Measurements from ENCODE around the gene CLCN5. TPM values are rescaled to one million over a fixed set of nuclear protein-coding genes. Genes with fewer than 3 reads are reported as not detected.

The CLCN5 gene
- total and polyA plus RNA-seq, 2 of the 13 experiments (the other 11 are each of a cell fraction or from before 2014, with no cell fraction given): 7.8 to 27.3 TPM

GRCh38 chrX:49877397-49878101, 44.8 kb upstream of the CLCN5 start:
- in situ Hi-C loops (cut with HindIII; ENCODE audit: extremely low pct_ligation_motif_present, low pct_unique_long_range_greater_than_20kb) (loop anchor here (5.0 kb wide), 1 partner anchor 35 kb away; no protein-coding TSS in a partner anchor), intact Hi-C loops (cut with micrococcal nuclease; ENCODE audit: unreplicated experiment) (loop anchor here (1.0 to 5.0 kb wide), 2 partner anchors 37 to 925 kb away; no protein-coding TSS in a partner anchor)
- peaks cover 26% of the 10 kb centered on the region for H3K79me2 ChIP-seq (ENCODE audit: insufficient read depth, low read length)
- no peak overlapping the region for H2AFZ ChIP-seq (ENCODE audit: low read length)
- H3K4me1 ChIP-seq (ENCODE audit: insufficient read depth, low read length): peaks cover 50% of the 10 kb centered on the region
- H3K9ac ChIP-seq (ENCODE audit: insufficient read depth, low read depth, low read length): peak overlapping the region; percentile 87
- peak overlapping the region; percentile 97 for H3K27ac ChIP-seq (ENCODE audit: extremely low read length, insufficient read depth, low read length)
- ATAC-seq (peak; percentile 82), DNase-seq (ENCODE audit: low spot score) (peak; percentile 94), FAIRE-seq (peak; percentile 83)
- ChIA-PET POLR2A (interaction anchor here (1.0 to 5.3 kb wide), 7 partner anchors 16 to 609 kb away, joined by 3 to 91 read pairs (median 5); partner anchors contain the start of gene CLCN5), CTCF (ENCODE audit: low intra/inter-chr PET ratio, low total read pairs) (interaction anchor here (1.6 to 2.0 kb wide), 2 partner anchors 35 to 37 kb away, joined by 6 to 13 read pairs; no protein-coding TSS in a partner anchor)
- peak overlapping the region; percentile 52 to 76 (median 71); a peak in 5 of 6 replicates for H3K4me3 ChIP-seq (replicated peaks in 1 of 3; ENCODE audit: insufficient read depth in 1 of 3, low read depth in 2 of 3, low read length in 3 of 3)
- H3K9me3 ChIP-seq (ENCODE audit: low read length): no peaks in the 10 kb centered on the region
- no peaks in the 10 kb centered on the region for H3K36me3 ChIP-seq (replicated peaks in 1 of 2; ENCODE audit: control insufficient read depth in 1 of 2, insufficient read depth in 2 of 2, low read length in 2 of 2)
- peaks cover 8% of the 10 kb centered on the region; the same call in 1 of the 2 replicates for H4K20me1 ChIP-seq (ENCODE audit: insufficient read depth, low read length)
- 0% methylated on average over 1 of the region's 5 CpGs for WGBS (ENCODE audit: low lambda C conversion rate)
- BruUV-seq (replicated peaks): no TSS peak
- peak overlapping the region; percentile 85 for H3K4me2 ChIP-seq (ENCODE audit: low read depth, low read length)
- H3K27me3 ChIP-seq (ENCODE audit: control insufficient read depth in 1 of 2, insufficient read depth in 2 of 2, low read length in 2 of 2): no peaks in the 10 kb centered on the region; a peak in 1 of 5 replicates
- TF ChIP-seq SKI (IDR thresholded peaks at IDR 0.05; ENCODE audit: partially characterized antibody) (peak; percentile 73), DBP (CRISPR knock-in tag; IDR thresholded peaks at IDR 0.05; ENCODE audit: not compliant biosample characterization) (no peak), ZNF788 (CRISPR knock-in tag; IDR thresholded peaks at IDR 0.05; ENCODE audit: borderline replicate concordance) (peak; percentile 60; the same call in 1 of the 2 replicates), ZFYVE20 (CRISPR knock-in tag; IDR thresholded peaks at IDR 0.05; ENCODE audit: borderline replicate concordance, low read depth) (no peak), ZNF619 (CRISPR knock-in tag; IDR thresholded peaks at IDR 0.05) (0 out of 2 replicates have a peak, but pooled peaks have one; percentile 41), ZNF878 (CRISPR knock-in tag; IDR thresholded peaks at IDR 0.05) (0 out of 2 replicates have a peak, but pooled peaks have one; percentile 27), ZNF296 (CRISPR knock-in tag; conservative IDR thresholded peaks at IDR 0.05) (peak; percentile 88; the same call in 1 of the 2 replicates), ISX (CRISPR knock-in tag; conservative IDR thresholded peaks at IDR 0.05) (no peak), ZBTB34 (CRISPR knock-in tag; IDR thresholded peaks at IDR 0.05) (no peak; the same call in 1 of the 2 replicates), DRAP1 (CRISPR knock-in tag; IDR thresholded peaks at IDR 0.05) (peak; percentile 92), RARA (CRISPR knock-in tag; IDR thresholded peaks at IDR 0.05) (peak; percentile 65; the same call in 1 of the 2 replicates), HNRNPUL1 (IDR thresholded peaks at IDR 0.05; ENCODE audit: low read depth, low read length) (no peak), TMF1 (CRISPR knock-in tag; IDR thresholded peaks at IDR 0.05; ENCODE audit: low read depth) (no peak), ZBTB8A (CRISPR knock-in tag; IDR thresholded peaks at IDR 0.05; ENCODE audit: borderline replicate concordance, low read depth) (no peak), KDM3A (CRISPR knock-in tag; IDR thresholded peaks at IDR 0.05; ENCODE audit: low read depth) (no peak), ZFAT (CRISPR knock-in tag; conservative IDR thresholded peaks at IDR 0.05) (no peak), KDM2A (CRISPR knock-in tag; IDR thresholded peaks at IDR 0.05; ENCODE audit: borderline replicate concordance, low read depth) (no peak)
- TF ChIP-seq, protein P1, sequence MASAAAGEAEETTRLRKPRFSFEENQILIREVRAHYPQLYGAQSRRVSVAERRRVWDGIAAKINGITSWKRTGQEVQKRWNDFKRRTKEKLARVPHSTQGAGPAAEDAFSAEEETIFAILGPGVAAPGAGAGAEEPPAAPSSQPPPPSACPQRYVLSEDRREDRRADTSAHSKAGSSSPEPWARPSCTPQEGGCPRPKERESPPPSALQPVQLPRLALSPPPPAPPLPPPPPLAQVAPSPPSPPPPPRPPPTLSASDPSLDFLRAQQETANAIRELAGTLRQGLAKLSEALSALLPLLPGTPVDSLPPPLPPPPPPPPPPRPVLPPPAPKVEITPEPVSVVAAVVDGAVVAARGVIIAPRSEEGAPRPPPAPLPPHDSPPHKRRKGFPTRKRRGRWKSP (CRISPR knock-in tag; IDR thresholded peaks at IDR 0.05): peak; percentile 67; the same call in 1 of the 2 replicates
- TF ChIP-seq, protein P2, sequence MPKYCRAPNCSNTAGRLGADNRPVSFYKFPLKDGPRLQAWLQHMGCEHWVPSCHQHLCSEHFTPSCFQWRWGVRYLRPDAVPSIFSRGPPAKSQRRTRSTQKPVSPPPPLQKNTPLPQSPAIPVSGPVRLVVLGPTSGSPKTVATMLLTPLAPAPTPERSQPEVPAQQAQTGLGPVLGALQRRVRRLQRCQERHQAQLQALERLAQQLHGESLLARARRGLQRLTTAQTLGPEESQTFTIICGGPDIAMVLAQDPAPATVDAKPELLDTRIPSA (CRISPR knock-in tag; IDR thresholded peaks at IDR 0.05; ENCODE audit: borderline replicate concordance): no peak
